HFFc6 (cell line): ENCODE measurements around the gene ZNF740. TPM values are rescaled to one million over a fixed set of nuclear protein-coding genes. Genes with fewer than 3 reads are reported as not detected.

Experiments
- DNase-seq: peaks from one replicate; pipeline ENCODE4 v3.0.0-alpha.2; 2018
- H3K27ac Mint-ChIP-seq: 2 replicates; pipeline ENCODE4 v1.8.0; 2020; ENCODE audit warnings: mild to moderate bottlenecking, mixed read lengths
- H3K27me3 Mint-ChIP-seq: 2 replicates; pipeline ENCODE4 v1.8.0; 2021; ENCODE audit warnings: mild to moderate bottlenecking, moderate library complexity, mixed read lengths; ENCODE audit not compliant: insufficient read depth
- H3K36me3 Mint-ChIP-seq: 2 replicates; pipeline ENCODE4 v1.8.0; 2021; ENCODE audit warnings: low read depth, mixed read lengths
- H3K4me1 Mint-ChIP-seq: 2 replicates; pipeline ENCODE4 v1.8.0; 2020; ENCODE audit warnings: low read depth, mixed read lengths
- H3K4me3 Mint-ChIP-seq: 2 replicates; pipeline ENCODE4 v1.8.0; 2020; ENCODE audit warnings: mild to moderate bottlenecking, moderate library complexity, mixed read lengths
- H3K9me3 Mint-ChIP-seq: 2 replicates; pipeline ENCODE4 v1.8.0; 2020; ENCODE audit warnings: mild to moderate bottlenecking, mixed read lengths
- total RNA-seq, 6 experiments: library from RNA; stranded (reverse); fragmentation: NEBNext Ultra II Directional; extraction: Animal tissue kit (Norgen Biotek cat#: 25700); gene quantifications; 2 replicates in 1 of 6; 3 replicates in 5 of 6; pipeline ENCODE4 v1.2.3, GENCODE V29; 2021
- TF ChIP-seq, protein P1 (sequence below): fragments of 200-600 bp; sonication (generic); IDR thresholded peaks from 2 replicates; pipeline ENCODE4 v1.5.0; 2021; ENCODE audit warnings: antibody characterized with exemption, mild to moderate bottlenecking

Gene ZNF740
- total RNA-seq, 6 experiments from 2014 or later = 17.3 to 25.7 (median 19.3) TPM

- Mint-ChIP-seq H3K4me3 (no peak overlapping the region), H3K27ac (no peak overlapping the region), H3K4me1 (peaks cover 31% of the 10 kb centered on the region), H3K27me3 (0 out of 2 replicates have a peak, but pooled peaks cover 2% of the 10 kb centered on the region), H3K36me3 (peaks cover 36% of the 10 kb centered on the region), H3K9me3 (no peaks in the 10 kb centered on the region)
- no peak for DNase-seq
- TF ChIP-seq, protein P1, sequence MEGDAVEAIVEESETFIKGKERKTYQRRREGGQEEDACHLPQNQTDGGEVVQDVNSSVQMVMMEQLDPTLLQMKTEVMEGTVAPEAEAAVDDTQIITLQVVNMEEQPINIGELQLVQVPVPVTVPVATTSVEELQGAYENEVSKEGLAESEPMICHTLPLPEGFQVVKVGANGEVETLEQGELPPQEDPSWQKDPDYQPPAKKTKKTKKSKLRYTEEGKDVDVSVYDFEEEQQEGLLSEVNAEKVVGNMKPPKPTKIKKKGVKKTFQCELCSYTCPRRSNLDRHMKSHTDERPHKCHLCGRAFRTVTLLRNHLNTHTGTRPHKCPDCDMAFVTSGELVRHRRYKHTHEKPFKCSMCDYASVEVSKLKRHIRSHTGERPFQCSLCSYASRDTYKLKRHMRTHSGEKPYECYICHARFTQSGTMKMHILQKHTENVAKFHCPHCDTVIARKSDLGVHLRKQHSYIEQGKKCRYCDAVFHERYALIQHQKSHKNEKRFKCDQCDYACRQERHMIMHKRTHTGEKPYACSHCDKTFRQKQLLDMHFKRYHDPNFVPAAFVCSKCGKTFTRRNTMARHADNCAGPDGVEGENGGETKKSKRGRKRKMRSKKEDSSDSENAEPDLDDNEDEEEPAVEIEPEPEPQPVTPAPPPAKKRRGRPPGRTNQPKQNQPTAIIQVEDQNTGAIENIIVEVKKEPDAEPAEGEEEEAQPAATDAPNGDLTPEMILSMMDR = no peak
Measured at GRCh38 chr12:53187145-53187899, 6.8 kb downstream of the ZNF740 start.

DNA sequence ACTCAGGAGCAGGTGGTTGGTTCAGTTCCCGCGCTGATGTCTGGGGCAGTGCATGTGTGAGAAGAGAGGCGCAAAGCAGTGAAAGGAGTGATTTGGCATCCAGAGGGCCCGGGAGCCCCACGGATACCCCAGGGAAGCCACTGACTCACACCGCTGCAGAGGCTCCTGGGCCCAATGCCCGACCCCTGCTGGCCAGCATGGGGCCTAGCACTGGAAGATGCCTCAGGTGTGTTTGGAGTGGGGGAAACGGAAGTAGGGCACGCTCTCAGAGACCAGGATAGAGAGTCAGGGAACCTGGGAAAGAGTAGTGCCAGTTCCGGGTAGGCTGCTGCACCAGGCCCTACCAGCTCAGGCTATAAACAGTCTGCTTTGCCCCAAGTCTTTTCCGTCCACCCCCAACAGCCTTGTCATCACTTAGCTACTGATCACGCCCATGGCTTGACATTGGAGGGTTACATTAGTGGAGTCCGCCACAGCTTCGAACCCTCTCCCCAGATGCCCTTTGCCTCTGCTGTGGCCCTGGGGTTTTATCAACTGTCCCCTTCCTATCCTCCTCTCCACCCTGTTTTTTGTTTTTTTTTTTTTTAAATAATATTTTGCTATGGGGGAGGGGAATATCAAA is 9.7 kb downstream of the ZNF740 start:
- Mint-ChIP-seq H3K9me3 (no peaks in the 10 kb centered on the region), H3K36me3 (peaks cover 23% of the 10 kb centered on the region), H3K27ac (peak overlapping the region; percentile 62), H3K4me3 (no peak overlapping the region), H3K4me1 (peaks cover 18% of the 10 kb centered on the region), H3K27me3 (peaks cover 6% of the 10 kb centered on the region)
- TF ChIP-seq, protein P1 = peak; percentile 90
- peak; percentile 37 for DNase-seq

DNA sequence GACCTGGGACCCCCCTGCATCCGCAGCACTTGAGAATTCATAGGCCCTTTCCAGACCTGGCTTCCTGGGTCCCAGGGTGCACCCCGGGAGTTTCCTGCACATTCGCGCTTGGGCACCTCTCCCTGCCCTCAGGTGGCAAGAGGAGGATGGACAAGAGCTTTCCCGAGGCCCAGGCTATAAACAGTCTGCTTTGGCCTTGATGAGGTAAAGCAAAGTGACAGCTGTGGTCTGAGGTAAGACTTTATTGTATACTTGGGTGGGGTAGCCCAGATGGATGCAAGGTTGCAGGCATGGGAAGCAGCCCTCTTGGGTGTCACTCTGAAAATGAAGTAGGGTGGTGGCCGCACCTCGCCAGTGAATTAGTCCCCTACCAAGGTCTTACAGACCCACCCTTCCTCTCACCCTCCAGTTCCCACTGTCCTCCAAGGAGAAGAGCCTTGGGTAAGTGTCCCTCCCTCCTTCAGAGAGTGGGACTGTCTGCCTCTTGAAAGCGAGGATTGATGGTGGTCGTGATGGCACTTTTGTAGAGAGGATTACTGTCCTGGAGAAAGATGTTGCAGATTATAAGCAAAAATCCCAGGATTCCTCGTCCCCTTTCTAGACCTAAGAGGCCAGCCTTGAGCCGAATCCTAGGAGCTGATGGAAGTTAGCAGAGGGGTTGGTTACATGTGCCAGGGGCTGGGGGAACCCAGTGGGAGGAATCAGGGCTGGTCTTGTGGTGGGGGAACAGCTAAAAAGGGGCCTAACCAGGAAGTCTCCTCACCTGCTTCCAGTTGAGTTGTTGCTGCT is 10.8 kb downstream of the ZNF740 start:
- Mint-ChIP-seq H3K9me3 (no peaks in the 10 kb centered on the region), H3K4me1 (peaks cover 16% of the 10 kb centered on the region), H3K4me3 (no peak overlapping the region), H3K27me3 (peaks cover 6% of the 10 kb centered on the region), H3K27ac (no peak overlapping the region), H3K36me3 (peaks cover 14% of the 10 kb centered on the region; the same call in 1 of the 2 replicates)
- TF ChIP-seq, protein P1 = no peak
- DNase-seq = no peak

GRCh38 chr12:53191885-53192530 is 11.5 kb downstream of the ZNF740 start:
- peaks cover 20% of the 10 kb centered on the region for H3K4me1 Mint-ChIP-seq
- H3K36me3 Mint-ChIP-seq = peaks cover 8% of the 10 kb centered on the region; the same call in 1 of the 2 replicates
- H3K27me3 Mint-ChIP-seq = peaks cover 6% of the 10 kb centered on the region
- DNase-seq = no peak
- H3K9me3 Mint-ChIP-seq = no peaks in the 10 kb centered on the region
- no peak overlapping the region for H3K4me3 Mint-ChIP-seq
- no peak overlapping the region for H3K27ac Mint-ChIP-seq
- TF ChIP-seq, protein P1 = no peak

- Mint-ChIP-seq H3K4me3 (no peak overlapping the region), H3K27me3 (peaks cover 6% of the 10 kb centered on the region), H3K9me3 (no peaks in the 10 kb centered on the region), H3K27ac (no peak overlapping the region), H3K36me3 (peaks cover 3% of the 10 kb centered on the region; the same call in 1 of the 2 replicates), H3K4me1 (peaks cover 20% of the 10 kb centered on the region)
- TF ChIP-seq, protein P1 = no peak
- no peak for DNase-seq
Measured at GRCh38 chr12:53192531-53193021, 12.1 kb downstream of the ZNF740 start.
